SU-DHL-6 (cell line): ENCODE results near the gene SOD1.

ENCODE experiments used
- CTCF ChIP-seq: fragments of 200-600 bp; sonication (generic); IDR thresholded peaks from one replicate; pipeline ENCODE4 v1.5.1; 2017; ENCODE audit warnings: antibody characterized with exemption, mild to moderate bottlenecking, low read length, moderate library complexity; ENCODE audit not compliant: insufficient read depth, poor library complexity, severe bottlenecking
- EZH2phosphoT487 ChIP-seq: fragments of 200-600 bp; sonication (generic), shearing (Covaris generic); conservative IDR thresholded peaks from 2 replicates; pipeline ENCODE4 v1.6.1; 2018; ENCODE audit warnings: mild to moderate bottlenecking, antibody characterized with exemption, low read length, moderate library complexity, mixed read lengths

DNA sequence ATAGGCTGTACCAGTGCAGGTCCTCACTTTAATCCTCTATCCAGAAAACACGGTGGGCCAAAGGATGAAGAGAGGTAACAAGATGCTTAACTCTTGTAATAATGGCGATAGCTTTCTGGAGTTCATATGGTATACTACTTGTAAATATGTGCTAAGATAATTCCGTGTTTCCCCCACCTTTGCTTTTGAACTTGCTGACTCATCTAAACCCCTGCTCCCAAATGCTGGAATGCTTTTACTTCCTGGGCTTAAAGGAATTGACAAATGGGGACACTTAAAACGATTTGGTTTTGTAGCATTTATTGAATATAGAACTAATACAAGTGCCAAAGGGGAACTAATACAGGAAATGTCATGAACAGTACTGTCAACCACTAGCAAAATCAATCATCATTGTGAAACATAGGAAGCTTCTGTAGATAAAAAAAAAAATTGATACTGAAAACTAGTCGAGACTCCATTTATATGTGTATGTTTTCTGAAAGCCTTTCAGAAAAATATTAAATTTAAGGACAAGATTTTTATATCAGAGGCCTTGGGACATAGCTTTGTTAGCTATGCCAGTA, 7.0 kb downstream of the SOD1 start:
- no peak for TF ChIP-seq CTCF
- no peak for TF ChIP-seq EZH2phosphoT487
